OCI-LY7 (cell line): ENCODE results near the gene FAM111A. TPM values are rescaled to one million over a fixed set of nuclear protein-coding genes. Genes with fewer than 3 reads are reported as not detected.

Experiments used
- BruUV-seq: library from RNA; stranded (reverse); fragments of 400-500 nt; replicated peaks from 2 replicates; lab custom pipeline; 2021; lab: Mats Ljungman, UMichigan
- CTCF ChIA-PET: fragments of 300-600 bp; sonication (Branson Sonifier 250); formaldehyde crosslinking; loops from one replicate; lab custom pipeline; 2022; ENCODE audit warnings: antibody characterized with exemption; ENCODE audit not compliant: unreplicated experiment; lab: Charles Lee
- POLR2A ChIA-PET: fragments of 300-600 bp; sonication (Branson Sonifier 250); formaldehyde crosslinking; loops from one replicate; lab custom pipeline; 2022; ENCODE audit warnings: antibody characterized with exemption; lab: Charles Lee
- DNase-seq: peaks from one replicate; pipeline ENCODE4 v3.0.0-alpha.2; 2015; ENCODE audit warnings: low spot score
- H2AFZ ChIP-seq: fragments of 200-600 bp; sonication (generic), shearing (Covaris generic); 2 replicates; pipeline ENCODE4 v1.6.1; 2014; ENCODE audit warnings: mild to moderate bottlenecking, antibody characterized with exemption, low read length, moderate library complexity
- H3K27ac ChIP-seq: fragments of 200-600 bp; sonication (generic); 2 replicates; pipeline ENCODE4 v1.5.1; 2014; ENCODE audit warnings: mixed run types, low read depth, mild to moderate bottlenecking, moderate library complexity, low read length, inconsistent platforms; ENCODE audit not compliant: poor library complexity, severe bottlenecking
- H3K36me3 ChIP-seq: fragments of 200-600 bp; sonication (generic); 2 replicates; pipeline ENCODE4 v1.6.1; 2014; ENCODE audit warnings: mild to moderate bottlenecking, antibody characterized with exemption, low read length, moderate library complexity, mixed read lengths; ENCODE audit not compliant: insufficient read depth
- H3K4me1 ChIP-seq: fragments of 200-600 bp; sonication (generic); 2 replicates; pipeline ENCODE4 v1.5.1; 2014; ENCODE audit warnings: mild to moderate bottlenecking, low read length; ENCODE audit not compliant: insufficient read depth, poor library complexity, severe bottlenecking
- H3K4me2 ChIP-seq: fragments of 200-600 bp; sonication (generic); 2 replicates; pipeline ENCODE4 v1.6.1; 2014; ENCODE audit warnings: mild to moderate bottlenecking, low read length
- H3K4me3 ChIP-seq: fragments of 200-600 bp; sonication (generic); 2 replicates; pipeline ENCODE4 v1.5.1; 2014; ENCODE audit warnings: mild to moderate bottlenecking, low read depth, low read length; ENCODE audit not compliant: poor library complexity, severe bottlenecking
- H3K79me2 ChIP-seq: fragments of 200-600 bp; sonication (generic); 2 replicates; pipeline ENCODE4 v1.6.1; 2016; ENCODE audit warnings: low read depth, mild to moderate bottlenecking, low read length, moderate library complexity, mixed read lengths; ENCODE audit not compliant: insufficient read depth
- H3K9me2 ChIP-seq: fragments of 200-600 bp; sonication (generic); 2 replicates; pipeline ENCODE4 v1.6.1; 2016; ENCODE audit warnings: mild to moderate bottlenecking, low read length, mixed read lengths; ENCODE audit not compliant: insufficient read depth
- H3K9me3 ChIP-seq: fragments of 200-600 bp; sonication (generic); 2 replicates; pipeline ENCODE4 v1.6.1; 2014; ENCODE audit warnings: mild to moderate bottlenecking, mixed run types, low read length, mixed read lengths
- H4K20me1 ChIP-seq: fragments of 200-600 bp; sonication (generic); 2 replicates; pipeline ENCODE4 v1.6.1; 2014; ENCODE audit warnings: mild to moderate bottlenecking, antibody characterized with exemption, low read length, moderate library complexity, mixed read lengths; ENCODE audit not compliant: insufficient read depth
- EZH2phosphoT487 ChIP-seq: fragments of 200-600 bp; sonication (generic); IDR thresholded peaks from 2 replicates; pipeline ENCODE4 v1.6.1; 2018; ENCODE audit warnings: low read depth, borderline replicate concordance, mild to moderate bottlenecking, mixed run types, antibody characterized with exemption, low read length, moderate library complexity, mixed read lengths
- intact Hi-C: fragments of 100-400 bp; cut with micrococcal nuclease; formaldehyde crosslinking; loops from one replicate; pipeline ENCODE4 v1.10.0; 2022; ENCODE audit not compliant: unreplicated experiment
- total RNA-seq, 2 experiments: library from RNA; depleted of rRNA in 1 of 2; stranded (reverse); fragments of >200 nt in 1 of 2; shearing (Covaris generic) in 1 of 2; gene quantifications; 2 replicates each; pipeline ENCODE4 v1.2.3, GENCODE V29; 2014 to 2022
- TF ChIP-seq, protein P1 (sequence below): fragments of 200-600 bp; sonication (generic); conservative IDR thresholded peaks from 2 replicates; pipeline ENCODE4 v1.5.1; 2014; ENCODE audit warnings: mild to moderate bottlenecking, antibody characterized with exemption, low read length, moderate library complexity, mixed read lengths

FAM111A gene
- total RNA-seq, 2 experiments from 2014 or later = 83.9 to 93.7 TPM

DNA sequence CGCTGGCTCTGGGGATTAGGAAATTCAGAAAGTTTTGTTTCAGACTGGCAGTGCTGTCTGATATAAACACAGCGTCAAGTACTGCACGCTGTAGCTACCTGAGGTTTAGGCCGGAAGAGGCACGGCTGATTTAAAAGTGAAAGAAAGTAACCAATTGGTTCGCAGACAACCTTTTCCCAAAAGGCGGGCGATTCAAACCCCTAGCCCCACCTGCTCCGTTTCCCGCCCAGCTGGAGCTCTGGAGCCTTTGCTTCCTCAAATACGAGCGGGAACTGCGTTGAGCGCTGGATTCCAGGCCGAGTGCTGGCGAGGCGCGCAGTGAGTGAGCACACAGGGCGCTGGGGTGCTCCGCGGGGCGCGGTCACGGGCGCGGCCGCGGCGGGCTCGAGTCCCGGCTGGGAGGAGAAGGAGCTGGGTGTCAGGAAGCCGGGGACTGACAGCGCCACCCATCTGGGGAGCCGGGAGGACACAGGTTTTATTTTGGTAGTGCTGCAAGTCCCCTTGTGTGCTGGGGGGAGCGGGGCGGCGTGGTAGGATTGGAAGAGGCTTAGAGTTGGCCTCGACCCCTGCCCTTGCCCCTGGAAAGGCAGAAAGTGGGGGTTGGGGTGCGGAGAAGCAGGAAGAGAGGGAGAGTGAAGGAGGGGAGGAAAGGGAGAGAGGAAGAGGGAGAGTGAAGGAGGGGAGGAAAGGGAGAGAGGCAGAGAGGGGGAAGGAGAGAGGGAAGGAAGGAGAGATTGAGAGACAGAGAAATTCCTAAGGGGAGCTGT, 2.1 kb downstream of the FAM111A start:
- H4K20me1 ChIP-seq = no peaks in the 10 kb centered on the region
- intact Hi-C loops = loop anchor here (2.0 to 10.0 kb wide), 2 partner anchors 566 to 670 kb away; partner anchors contain the start of genes MRPL16 and ZFP91
- no TSS peak for BruUV-seq
- H3K4me1 ChIP-seq = peaks cover 47% of the 10 kb centered on the region
- no peaks in the 10 kb centered on the region for H3K9me3 ChIP-seq
- ChIA-PET POLR2A (interaction anchor here (0.6 to 2.6 kb wide), 10 partner anchors 13 to 667 kb away, joined by 3 to 14 read pairs (median 4); partner anchors contain the start of genes FAM111B and LPXN), CTCF (interaction anchor here (1.0 to 1.2 kb wide), 4 partner anchors 13 to 577 kb away, joined by 3 to 5 read pairs (median 4); no protein-coding TSS in a partner anchor)
- TF ChIP-seq, protein P1, sequence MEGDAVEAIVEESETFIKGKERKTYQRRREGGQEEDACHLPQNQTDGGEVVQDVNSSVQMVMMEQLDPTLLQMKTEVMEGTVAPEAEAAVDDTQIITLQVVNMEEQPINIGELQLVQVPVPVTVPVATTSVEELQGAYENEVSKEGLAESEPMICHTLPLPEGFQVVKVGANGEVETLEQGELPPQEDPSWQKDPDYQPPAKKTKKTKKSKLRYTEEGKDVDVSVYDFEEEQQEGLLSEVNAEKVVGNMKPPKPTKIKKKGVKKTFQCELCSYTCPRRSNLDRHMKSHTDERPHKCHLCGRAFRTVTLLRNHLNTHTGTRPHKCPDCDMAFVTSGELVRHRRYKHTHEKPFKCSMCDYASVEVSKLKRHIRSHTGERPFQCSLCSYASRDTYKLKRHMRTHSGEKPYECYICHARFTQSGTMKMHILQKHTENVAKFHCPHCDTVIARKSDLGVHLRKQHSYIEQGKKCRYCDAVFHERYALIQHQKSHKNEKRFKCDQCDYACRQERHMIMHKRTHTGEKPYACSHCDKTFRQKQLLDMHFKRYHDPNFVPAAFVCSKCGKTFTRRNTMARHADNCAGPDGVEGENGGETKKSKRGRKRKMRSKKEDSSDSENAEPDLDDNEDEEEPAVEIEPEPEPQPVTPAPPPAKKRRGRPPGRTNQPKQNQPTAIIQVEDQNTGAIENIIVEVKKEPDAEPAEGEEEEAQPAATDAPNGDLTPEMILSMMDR = peak; percentile 81
- no peak for TF ChIP-seq EZH2phosphoT487
- H3K27ac ChIP-seq = peak overlapping the region; percentile 90
- H3K9me2 ChIP-seq = no peaks in the 10 kb centered on the region
- peak; percentile 93 for DNase-seq
- peaks cover 51% of the 10 kb centered on the region for H3K79me2 ChIP-seq
- H3K4me3 ChIP-seq = peak overlapping the region; percentile 90
- H3K4me2 ChIP-seq = peak overlapping the region; percentile 95
- peaks cover 38% of the 10 kb centered on the region for H3K36me3 ChIP-seq
- peak overlapping the region; percentile 71; the same call in 1 of the 2 replicates for H2AFZ ChIP-seq

GRCh38 chr11:59145534-59145933, 2.9 kb downstream of the FAM111A start:
- TF ChIP-seq EZH2phosphoT487 = no peak
- TF ChIP-seq, protein P1 = no peak
- H3K27ac ChIP-seq = peak overlapping the region; percentile 90
- peaks cover 46% of the 10 kb centered on the region for H3K36me3 ChIP-seq
- BruUV-seq = TSS peak; percentile 29
- POLR2A ChIA-PET = interaction anchor here (0.6 to 2.6 kb wide), 3 partner anchors 12 to 499 kb away, joined by 4 to 14 read pairs (median 4); no protein-coding TSS in a partner anchor
- H3K9me3 ChIP-seq = no peaks in the 10 kb centered on the region
- intact Hi-C loops = loop anchor here (2.0 to 10.0 kb wide), 2 partner anchors 567 to 669 kb away; partner anchors contain the start of genes MRPL16 and ZFP91
- peak overlapping the region; percentile 71; the same call in 1 of the 2 replicates for H2AFZ ChIP-seq
- H3K4me3 ChIP-seq = peak overlapping the region; percentile 90
- DNase-seq = no peak
- H4K20me1 ChIP-seq = no peaks in the 10 kb centered on the region
- peak overlapping the region; percentile 95 for H3K4me2 ChIP-seq
- H3K4me1 ChIP-seq = peaks cover 47% of the 10 kb centered on the region
- CTCF ChIA-PET = interaction anchor here (1.2 kb wide), 1 partner anchor 295 kb away, joined by 3 read pairs; no protein-coding TSS in a partner anchor
- no peaks in the 10 kb centered on the region for H3K9me2 ChIP-seq
- peaks cover 52% of the 10 kb centered on the region for H3K79me2 ChIP-seq
